HepG2 (cell line): Measurements from ENCODE around the gene KIF25. TPM values are rescaled to one million over a fixed set of nuclear protein-coding genes. Genes with fewer than 3 reads are reported as not detected.
A peak's percentile ranks its signal among the peaks of the same experiment; 100 is the strongest.

ENCODE experiments used
- ATAC-seq: fragments of 200-7000 bp; cut with Tn5 transposase; 3 replicates; pipeline ENCODE4 v1.9.1; 2020; ENCODE audit warnings: mild to moderate bottlenecking, moderate library complexity
- BruUV-seq: library from RNA; stranded (reverse); fragments of 400-500 nt; replicated peaks from 2 replicates; lab custom pipeline; 2021; lab: Mats Ljungman, UMichigan
- CTCF ChIA-PET: fragments of 300-600 bp; formaldehyde crosslinking; extraction: SDS; loops from one replicate; lab custom pipeline; 2021; ENCODE audit warnings: low total read pairs, inconsistent platforms, low intra/inter-chr PET ratio; lab: Yijun Ruan, JAX
- POLR2A ChIA-PET: fragments of 350-600 bp; sonication (Branson Sonifier 250); formaldehyde crosslinking; loops from one replicate; lab custom pipeline; 2020; ENCODE audit warnings: antibody characterized with exemption, inconsistent platforms; lab: Yijun Ruan, JAX
- DNase-seq: peaks from one replicate; pipeline ENCODE4 v3.0.0-alpha.2; 2015; ENCODE audit warnings: low spot score
- FAIRE-seq: peaks from 3 replicates; lab custom pipeline; 2011; peaks lifted over from hg19 to GRCh38; lab: Jason Lieb, UNC
- H2AFZ ChIP-seq: one replicate; pipeline ENCODE4 v1.6.1; 2011; ENCODE audit warnings: low read length, inconsistent platforms
- H3K27ac ChIP-seq: fragments of 300-600 bp; 3 replicates; pipeline ENCODE4 v1.8.0; 2011; ENCODE audit warnings: mixed run types, mild to moderate bottlenecking, mixed read lengths, low read length, inconsistent platforms; ENCODE audit not compliant: insufficient read depth; ENCODE audit errors: extremely low read length
- H3K27me3 ChIP-seq, 2 experiments: fragments of 200-600 bp in 1 of 2; 2 replicates in 1 of 2; 3 replicates in 1 of 2; pipeline versions ENCODE4 v1.6.0 to v1.8.0; 2011; ENCODE audit warnings: low read length in 2 of 2, mild to moderate bottlenecking in 2 of 2, moderate library complexity in 2 of 2, inconsistent platforms in 1 of 2; ENCODE audit not compliant: insufficient read depth in 2 of 2, control insufficient read depth in 1 of 2
- H3K36me3 ChIP-seq, 2 experiments: fragments of 200-600 bp in 1 of 2; replicated peaks in 1 of 2; 2 replicates in 1 of 2; 3 replicates in 1 of 2; pipeline versions ENCODE4 v1.5.1 to v1.8.0; 2011; ENCODE audit warnings: low read length in 2 of 2, inconsistent platforms in 1 of 2; ENCODE audit not compliant: insufficient read depth in 2 of 2, control insufficient read depth in 1 of 2
- H3K4me1 ChIP-seq: 2 replicates; pipeline ENCODE4 v1.5.1; 2012; ENCODE audit warnings: low read length, inconsistent platforms; ENCODE audit not compliant: insufficient read depth
- H3K4me2 ChIP-seq: 2 replicates; pipeline ENCODE4 v1.6.0; 2011; ENCODE audit warnings: low read depth, low read length, inconsistent platforms
- H3K4me3 ChIP-seq, 3 experiments: fragments of 200-600 bp in 1 of 3; sonication (generic), shearing (Covaris generic) in 1 of 3; replicated peaks in 1 of 3; 2 replicates each; pipeline ENCODE4 v1.5.1; 2011 to 2016; ENCODE audit warnings: low read length in 3 of 3, inconsistent platforms in 2 of 3, low read depth in 2 of 3, mild to moderate bottlenecking in 2 of 3, control low read depth in 1 of 3, mixed read lengths in 1 of 3; ENCODE audit not compliant: insufficient read depth in 1 of 3
- H3K79me2 ChIP-seq: one replicate; pipeline ENCODE4 v1.6.1; 2011; ENCODE audit warnings: low read length, inconsistent platforms; ENCODE audit not compliant: insufficient read depth
- H3K9ac ChIP-seq: 2 replicates; pipeline ENCODE4 v1.6.0; 2011; ENCODE audit warnings: mild to moderate bottlenecking, low read depth, low read length, inconsistent platforms; ENCODE audit not compliant: insufficient read depth
- H3K9me3 ChIP-seq: 2 replicates; pipeline ENCODE4 v1.5.1; 2012; ENCODE audit warnings: mild to moderate bottlenecking, low read length
- H4K20me1 ChIP-seq: 2 replicates; pipeline ENCODE4 v1.6.0; 2011; ENCODE audit warnings: inconsistent platforms, mild to moderate bottlenecking, low read length, moderate library complexity; ENCODE audit not compliant: insufficient read depth
- GFI1 ChIP-seq: sonication (generic); formaldehyde crosslinking; IDR thresholded peaks from 2 replicates; pipeline ENCODE4 v1.5.0; 2020; ENCODE audit warnings: missing genetic modification reagents, mild to moderate bottlenecking, borderline replicate concordance
- MIXL1 ChIP-seq: IDR thresholded peaks from 2 replicates; pipeline ENCODE4 v1.6.1; 2016
- RNF2 ChIP-seq: fragments of 450-650 bp; conservative IDR thresholded peaks from 2 replicates; pipeline ENCODE4 v1.6.1; 2016; ENCODE audit warnings: low read depth
- SCMH1 ChIP-seq: sonication (generic); formaldehyde crosslinking; IDR thresholded peaks from 2 replicates; pipeline ENCODE4 v1.9.0; 2021; ENCODE audit warnings: missing genetic modification reagents, mild to moderate bottlenecking, borderline replicate concordance
- SNAPC2 ChIP-seq: sonication (generic); formaldehyde crosslinking; IDR thresholded peaks from 2 replicates; pipeline ENCODE4 v1.8.1; 2022; ENCODE audit warnings: mild to moderate bottlenecking, missing genetic modification reagents
- SOX5 ChIP-seq: IDR thresholded peaks from 2 replicates; pipeline ENCODE4 v1.6.1; 2016; ENCODE audit warnings: borderline replicate concordance
- U2AF1 ChIP-seq: fragments of 200-400 bp; formaldehyde crosslinking; optimal IDR thresholded peaks from 2 replicates; pipeline ENCODE3; 2017; ENCODE audit warnings: mild to moderate bottlenecking, low read depth, low read length
- ZNF264 ChIP-seq: sonication (generic); formaldehyde crosslinking; IDR thresholded peaks from 2 replicates; pipeline ENCODE4 v1.4.0; 2020; ENCODE audit warnings: missing genetic modification reagents
- ZNF468 ChIP-seq: sonication (generic); formaldehyde crosslinking; IDR thresholded peaks from 2 replicates; pipeline ENCODE4 v1.8.0; 2022; ENCODE audit warnings: mild to moderate bottlenecking, moderate library complexity, missing genetic modification reagents
- ZNF619 ChIP-seq: sonication (generic); formaldehyde crosslinking; IDR thresholded peaks from 2 replicates; pipeline ENCODE4 v1.4.0; 2020; ENCODE audit warnings: mild to moderate bottlenecking, missing genetic modification reagents
- WGBS: methylation state at CpG from one replicate; pipeline ENCODE4 v1.1.6; 2017; ENCODE audit warnings: low lambda C conversion rate; 5-methylcytosine and 5-hydroxymethylcytosine counted together
- in situ Hi-C: cut with HindIII; loops from 2 replicates; pipeline ENCODE4 v1.10.0; 2017; ENCODE audit warnings: low pct_unique_long_range_greater_than_20kb; ENCODE audit not compliant: extremely low pct_ligation_motif_present
- intact Hi-C: fragments of 100-400 bp; cut with micrococcal nuclease; formaldehyde crosslinking; loops from one replicate; pipeline ENCODE4 v1.10.0; 2022; ENCODE audit not compliant: unreplicated experiment
- polyA plus RNA-seq, 8 experiments: library from polyadenylated mRNA; depleted of rRNA in 3 of 8; stranded (reverse) in 7 of 8; unstranded in 1 of 8; fragments of >200 nt; fragmentation: Illumina TruSeq in 4 of 8; extraction: Trizol in 4 of 8; gene quantifications; 2 replicates each; pipeline versions ENCODE4 v1.2.1 to v1.2.3, GENCODE V29; 2011 to 2016; ENCODE audit warnings: low read depth in 4 of 8, missing spikeins in 1 of 8, mixed read lengths in 1 of 8; ENCODE audit not compliant: insufficient read depth in 1 of 8
- total RNA-seq, 5 experiments: library from RNA; depleted of rRNA; stranded (reverse); fragments of >200 nt; fragmentation: Illumina TruSeq; extraction: Trizol; gene quantifications; 2 replicates each; pipeline ENCODE4 v1.2.3, GENCODE V29; 2016; ENCODE audit warnings: low read depth in 1 of 5
- TF ChIP-seq, protein P1 (sequence below): sonication (generic); formaldehyde crosslinking; IDR thresholded peaks from 2 replicates; pipeline ENCODE4 v1.4.0; 2020; ENCODE audit warnings: mild to moderate bottlenecking, missing genetic modification reagents
- TF ChIP-seq, protein P2 (sequence below): sonication (generic); formaldehyde crosslinking; IDR thresholded peaks from 2 replicates; pipeline ENCODE4 v1.5.0; 2020; ENCODE audit warnings: mild to moderate bottlenecking, missing genetic modification reagents
- TF ChIP-seq, protein P3 (sequence below): sonication (generic); formaldehyde crosslinking; IDR thresholded peaks from 2 replicates; pipeline ENCODE4 v1.4.0; 2020; ENCODE audit warnings: missing genetic modification reagents, low read depth, mild to moderate bottlenecking, borderline replicate concordance
- TF ChIP-seq, protein P4 (sequence below): IDR thresholded peaks from 2 replicates; pipeline ENCODE4 v1.6.1; 2016; ENCODE audit warnings: mild to moderate bottlenecking
- TF ChIP-seq, protein P5 (sequence below): sonication (generic); formaldehyde crosslinking; IDR thresholded peaks from 2 replicates; pipeline ENCODE4 v1.4.0; 2020; ENCODE audit warnings: missing genetic modification reagents, borderline replicate concordance

KIF25 gene
- total and polyA plus RNA-seq, 2 of the 13 experiments (the other 11 are each of a cell fraction or from before 2014, with no cell fraction given): not detected

DNA sequence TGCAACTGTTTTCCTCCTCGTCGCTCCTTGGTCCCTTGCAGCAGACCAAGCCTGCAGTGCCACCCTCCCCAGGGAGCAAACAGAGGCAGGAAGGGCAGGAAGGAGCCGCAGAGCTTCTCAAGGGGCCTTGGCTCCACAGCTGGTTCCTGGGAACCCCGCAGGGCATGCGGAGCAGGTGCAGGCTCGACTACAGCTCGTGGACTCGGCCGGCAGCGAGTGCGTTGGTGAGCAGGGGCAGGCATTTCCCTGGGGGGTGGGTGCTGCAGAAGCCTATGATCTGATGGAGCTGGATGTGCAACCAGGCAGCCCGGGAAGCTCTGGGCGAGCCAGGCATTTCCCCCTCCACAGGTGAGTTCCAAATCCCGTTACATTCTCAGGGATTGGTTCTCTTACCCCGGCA is 44.5 kb downstream of the KIF25 start:
- no peak overlapping the region for H3K9ac ChIP-seq
- ChIA-PET CTCF (no interaction called here), POLR2A (no interaction called here)
- H3K9me3 ChIP-seq: no peaks in the 10 kb centered on the region
- WGBS: 35% methylated on average over 15 of the region's 15 CpGs
- intact Hi-C loops: no loop called here
- H3K4me3 ChIP-seq: no peak overlapping the region
- H3K27ac ChIP-seq: no peak overlapping the region
- H4K20me1 ChIP-seq: no peaks in the 10 kb centered on the region; the same call in 1 of the 2 replicates
- peaks cover 19% of the 10 kb centered on the region for H3K4me1 ChIP-seq
- in situ Hi-C loops: no loop called here
- H3K4me2 ChIP-seq: no peak overlapping the region
- H3K79me2 ChIP-seq: no peaks in the 10 kb centered on the region
- FAIRE-seq: no peak
- no peak overlapping the region for H2AFZ ChIP-seq
- H3K36me3 ChIP-seq: no peaks in the 10 kb centered on the region
- no peak for DNase-seq
- peak; percentile 15; the same call in 1 of the 3 replicates for ATAC-seq
- BruUV-seq: no TSS peak
- H3K27me3 ChIP-seq: peaks cover 14 to 79% of the 10 kb centered on the region in 2 experiments
- TF ChIP-seq, protein P1, sequence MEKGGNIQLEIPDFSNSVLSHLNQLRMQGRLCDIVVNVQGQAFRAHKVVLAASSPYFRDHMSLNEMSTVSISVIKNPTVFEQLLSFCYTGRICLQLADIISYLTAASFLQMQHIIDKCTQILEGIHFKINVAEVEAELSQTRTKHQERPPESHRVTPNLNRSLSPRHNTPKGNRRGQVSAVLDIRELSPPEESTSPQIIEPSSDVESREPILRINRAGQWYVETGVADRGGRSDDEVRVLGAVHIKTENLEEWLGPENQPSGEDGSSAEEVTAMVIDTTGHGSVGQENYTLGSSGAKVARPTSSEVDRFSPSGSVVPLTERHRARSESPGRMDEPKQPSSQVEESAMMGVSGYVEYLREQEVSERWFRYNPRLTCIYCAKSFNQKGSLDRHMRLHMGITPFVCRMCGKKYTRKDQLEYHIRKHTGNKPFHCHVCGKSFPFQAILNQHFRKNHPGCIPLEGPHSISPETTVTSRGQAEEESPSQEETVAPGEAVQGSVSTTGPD (CRISPR knock-in tag): no peak
- TF ChIP-seq SNAPC2 (CRISPR knock-in tag): no peak
- no peak for TF ChIP-seq ZNF468 (CRISPR knock-in tag)
- TF ChIP-seq, protein P2, sequence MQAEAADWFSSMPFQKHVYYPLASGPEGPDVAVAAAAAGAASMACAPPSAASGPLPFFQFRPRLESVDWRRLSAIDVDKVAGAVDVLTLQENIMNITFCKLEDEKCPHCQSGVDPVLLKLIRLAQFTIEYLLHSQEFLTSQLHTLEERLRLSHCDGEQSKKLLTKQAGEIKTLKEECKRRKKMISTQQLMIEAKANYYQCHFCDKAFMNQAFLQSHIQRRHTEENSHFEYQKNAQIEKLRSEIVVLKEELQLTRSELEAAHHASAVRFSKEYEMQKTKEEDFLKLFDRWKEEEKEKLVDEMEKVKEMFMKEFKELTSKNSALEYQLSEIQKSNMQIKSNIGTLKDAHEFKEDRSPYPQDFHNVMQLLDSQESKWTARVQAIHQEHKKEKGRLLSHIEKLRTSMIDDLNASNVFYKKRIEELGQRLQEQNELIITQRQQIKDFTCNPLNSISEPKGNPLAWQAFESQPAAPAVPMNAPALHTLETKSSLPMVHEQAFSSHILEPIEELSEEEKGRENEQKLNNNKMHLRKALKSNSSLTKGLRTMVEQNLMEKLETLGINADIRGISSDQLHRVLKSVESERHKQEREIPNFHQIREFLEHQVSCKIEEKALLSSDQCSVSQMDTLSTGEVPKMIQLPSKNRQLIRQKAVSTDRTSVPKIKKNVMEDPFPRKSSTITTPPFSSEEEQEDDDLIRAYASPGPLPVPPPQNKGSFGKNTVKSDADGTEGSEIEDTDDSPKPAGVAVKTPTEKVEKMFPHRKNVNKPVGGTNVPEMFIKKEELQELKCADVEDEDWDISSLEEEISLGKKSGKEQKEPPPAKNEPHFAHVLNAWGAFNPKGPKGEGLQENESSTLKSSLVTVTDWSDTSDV (CRISPR knock-in tag): no peak
- no peak for TF ChIP-seq ZNF264
- no peak for TF ChIP-seq RNF2
- TF ChIP-seq GFI1: no peak
- no peak for TF ChIP-seq MIXL1
- no peak for TF ChIP-seq U2AF1
- TF ChIP-seq SCMH1 (CRISPR knock-in tag): no peak
- TF ChIP-seq, protein P3, sequence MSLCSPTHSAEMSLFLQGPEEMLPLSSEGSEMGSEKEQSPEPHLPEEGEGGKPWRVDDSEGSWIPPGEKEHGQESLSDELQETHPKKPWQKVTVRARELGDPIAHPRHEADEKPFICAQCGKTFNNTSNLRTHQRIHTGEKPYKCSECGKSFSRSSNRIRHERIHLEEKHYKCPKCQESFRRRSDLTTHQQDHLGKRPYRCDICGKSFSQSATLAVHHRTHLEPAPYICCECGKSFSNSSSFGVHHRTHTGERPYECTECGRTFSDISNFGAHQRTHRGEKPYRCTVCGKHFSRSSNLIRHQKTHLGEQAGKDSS (CRISPR knock-in tag): no peak
- TF ChIP-seq ZNF619 (CRISPR knock-in tag): no peak
- TF ChIP-seq, protein P4, sequence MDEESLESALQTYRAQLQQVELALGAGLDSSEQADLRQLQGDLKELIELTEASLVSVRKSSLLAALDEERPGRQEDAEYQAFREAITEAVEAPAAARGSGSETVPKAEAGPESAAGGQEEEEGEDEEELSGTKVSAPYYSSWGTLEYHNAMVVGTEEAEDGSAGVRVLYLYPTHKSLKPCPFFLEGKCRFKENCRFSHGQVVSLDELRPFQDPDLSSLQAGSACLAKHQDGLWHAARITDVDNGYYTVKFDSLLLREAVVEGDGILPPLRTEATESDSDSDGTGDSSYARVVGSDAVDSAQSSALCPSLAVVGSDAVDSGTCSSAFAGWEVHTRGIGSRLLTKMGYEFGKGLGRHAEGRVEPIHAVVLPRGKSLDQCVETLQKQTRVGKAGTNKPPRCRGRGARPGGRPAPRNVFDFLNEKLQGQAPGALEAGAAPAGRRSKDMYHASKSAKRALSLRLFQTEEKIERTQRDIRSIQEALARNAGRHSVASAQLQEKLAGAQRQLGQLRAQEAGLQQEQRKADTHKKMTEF (CRISPR knock-in tag): no peak
- TF ChIP-seq SOX5 (CRISPR knock-in tag): no peak
- TF ChIP-seq, protein P5, sequence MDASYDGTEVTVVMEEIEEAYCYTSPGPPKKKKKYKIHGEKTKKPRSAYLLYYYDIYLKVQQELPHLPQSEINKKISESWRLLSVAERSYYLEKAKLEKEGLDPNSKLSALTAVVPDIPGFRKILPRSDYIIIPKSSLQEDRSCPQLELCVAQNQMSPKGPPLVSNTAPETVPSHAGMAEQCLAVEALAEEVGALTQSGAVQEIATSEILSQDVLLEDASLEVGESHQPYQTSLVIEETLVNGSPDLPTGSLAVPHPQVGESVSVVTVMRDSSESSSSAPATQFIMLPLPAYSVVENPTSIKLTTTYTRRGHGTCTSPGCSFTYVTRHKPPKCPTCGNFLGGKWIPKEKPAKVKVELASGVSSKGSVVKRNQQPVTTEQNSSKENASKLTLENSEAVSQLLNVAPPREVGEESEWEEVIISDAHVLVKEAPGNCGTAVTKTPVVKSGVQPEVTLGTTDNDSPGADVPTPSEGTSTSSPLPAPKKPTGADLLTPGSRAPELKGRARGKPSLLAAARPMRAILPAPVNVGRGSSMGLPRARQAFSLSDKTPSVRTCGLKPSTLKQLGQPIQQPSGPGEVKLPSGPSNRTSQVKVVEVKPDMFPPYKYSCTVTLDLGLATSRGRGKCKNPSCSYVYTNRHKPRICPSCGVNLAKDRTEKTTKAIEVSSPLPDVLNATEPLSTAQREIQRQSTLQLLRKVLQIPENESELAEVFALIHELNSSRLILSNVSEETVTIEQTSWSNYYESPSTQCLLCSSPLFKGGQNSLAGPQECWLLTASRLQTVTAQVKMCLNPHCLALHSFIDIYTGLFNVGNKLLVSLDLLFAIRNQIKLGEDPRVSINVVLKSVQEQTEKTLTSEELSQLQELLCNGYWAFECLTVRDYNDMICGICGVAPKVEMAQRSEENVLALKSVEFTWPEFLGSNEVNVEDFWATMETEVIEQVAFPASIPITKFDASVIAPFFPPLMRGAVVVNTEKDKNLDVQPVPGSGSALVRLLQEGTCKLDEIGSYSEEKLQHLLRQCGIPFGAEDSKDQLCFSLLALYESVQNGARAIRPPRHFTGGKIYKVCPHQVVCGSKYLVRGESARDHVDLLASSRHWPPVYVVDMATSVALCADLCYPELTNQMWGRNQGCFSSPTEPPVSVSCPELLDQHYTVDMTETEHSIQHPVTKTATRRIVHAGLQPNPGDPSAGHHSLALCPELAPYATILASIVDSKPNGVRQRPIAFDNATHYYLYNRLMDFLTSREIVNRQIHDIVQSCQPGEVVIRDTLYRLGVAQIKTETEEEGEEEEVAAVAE (CRISPR knock-in tag): no peak
